SJSA1 (cell line): ENCODE results near the gene STON2. TPM values are rescaled to one million over a fixed set of nuclear protein-coding genes. Genes with fewer than 3 reads are reported as not detected.

ENCODE experiments used
- DNase-seq, 2 experiments: peaks; one replicate each; pipeline ENCODE4 v3.0.0-alpha.2; 2015 to 2020; ENCODE audit warnings: low spot score in 2 of 2, low read depth in 1 of 2
- H3K27ac ChIP-seq: fragments of 250-450 bp; sonication (Bioruptor Pico); 2 replicates; pipeline ENCODE4 v1.5.1; 2020; ENCODE audit warnings: mild to moderate bottlenecking, moderate library complexity
- H3K27me3 ChIP-seq: fragments of 250-450 bp; sonication (Bioruptor Pico); replicated peaks from 2 replicates; pipeline ENCODE4 v1.5.1; 2020; ENCODE audit warnings: mild to moderate bottlenecking, moderate library complexity
- H3K36me3 ChIP-seq: fragments of 250-450 bp; sonication (Bioruptor Pico); 2 replicates; pipeline ENCODE4 v1.5.1; 2020; ENCODE audit warnings: mild to moderate bottlenecking
- H3K4me1 ChIP-seq: fragments of 250-450 bp; sonication (Bioruptor Pico); replicated peaks from 2 replicates; pipeline ENCODE4 v1.6.1; 2021; ENCODE audit warnings: mild to moderate bottlenecking
- H3K4me3 ChIP-seq: fragments of 250-450 bp; sonication (Bioruptor Pico); 2 replicates; pipeline ENCODE4 v1.5.1; 2020; ENCODE audit warnings: mild to moderate bottlenecking
- H3K9me3 ChIP-seq: fragments of 250-450 bp; sonication (Bioruptor Pico); replicated peaks from 2 replicates; pipeline ENCODE4 v1.5.1; 2020; ENCODE audit warnings: mild to moderate bottlenecking
- total RNA-seq: library from RNA; depleted of rRNA; stranded (reverse); fragments of >200 nt; shearing (Covaris generic); gene quantifications from 2 replicates; pipeline ENCODE4 v1.2.3, GENCODE V29; 2014

Gene STON2
- total RNA-seq, 1 experiment from 2014 or later = 0.08 TPM

- Histone ChIP-seq H3K27ac (no peak overlapping the region), H3K4me1 (no peaks in the 10 kb centered on the region), H3K36me3 (no peaks in the 10 kb centered on the region), H3K9me3 (no peaks in the 10 kb centered on the region), H3K4me3 (no peak overlapping the region), H3K27me3 (no peaks in the 10 kb centered on the region)
- DNase-seq = no peak
Observed at GRCh38 chr14:81344481-81345160, 55.5 kb downstream of the STON2 start.

- Histone ChIP-seq H3K27me3 (no peaks in the 10 kb centered on the region), H3K36me3 (no peaks in the 10 kb centered on the region), H3K4me3 (no peak overlapping the region), H3K27ac (no peak overlapping the region), H3K9me3 (no peaks in the 10 kb centered on the region), H3K4me1 (no peaks in the 10 kb centered on the region)
- DNase-seq = no peak
Observed at GRCh38 chr14:81343701-81344100, 56.4 kb downstream of the STON2 start.

- DNase-seq = no peak
- H3K27me3 ChIP-seq = no peaks in the 10 kb centered on the region
- H3K9me3 ChIP-seq = no peaks in the 10 kb centered on the region
- no peaks in the 10 kb centered on the region for H3K36me3 ChIP-seq
- no peak overlapping the region for H3K4me3 ChIP-seq
- H3K27ac ChIP-seq = no peak overlapping the region
- no peaks in the 10 kb centered on the region for H3K4me1 ChIP-seq
Observed at GRCh38 chr14:81342850-81343580, 57.1 kb downstream of the STON2 start.

GRCh38 chr14:81341781-81342180 is 58.3 kb downstream of the STON2 start:
- no peaks in the 10 kb centered on the region for H3K36me3 ChIP-seq
- no peak for DNase-seq
- no peak overlapping the region for H3K27ac ChIP-seq
- no peak overlapping the region for H3K4me3 ChIP-seq
- H3K9me3 ChIP-seq = no peaks in the 10 kb centered on the region
- no peaks in the 10 kb centered on the region for H3K27me3 ChIP-seq
- no peaks in the 10 kb centered on the region for H3K4me1 ChIP-seq

GRCh38 chr14:81341370-81341769 is 58.8 kb downstream of the STON2 start:
- no peak overlapping the region for H3K4me3 ChIP-seq
- no peaks in the 10 kb centered on the region for H3K36me3 ChIP-seq
- H3K27ac ChIP-seq = no peak overlapping the region
- no peaks in the 10 kb centered on the region for H3K9me3 ChIP-seq
- no peaks in the 10 kb centered on the region for H3K27me3 ChIP-seq
- H3K4me1 ChIP-seq = no peaks in the 10 kb centered on the region
- no peak for DNase-seq

- DNase-seq = no peak
- Histone ChIP-seq H3K9me3 (no peaks in the 10 kb centered on the region), H3K4me3 (no peak overlapping the region), H3K27ac (no peak overlapping the region), H3K4me1 (no peaks in the 10 kb centered on the region), H3K36me3 (no peaks in the 10 kb centered on the region), H3K27me3 (no peaks in the 10 kb centered on the region)
Observed at GRCh38 chr14:81340201-81340600, 59.9 kb downstream of the STON2 start.

GRCh38 chr14:81337073-81337472 is 63.1 kb downstream of the STON2 start:
- DNase-seq = no peak
- no peak overlapping the region for H3K4me3 ChIP-seq
- no peaks in the 10 kb centered on the region for H3K27me3 ChIP-seq
- H3K36me3 ChIP-seq = no peaks in the 10 kb centered on the region
- H3K9me3 ChIP-seq = no peaks in the 10 kb centered on the region
- H3K27ac ChIP-seq = no peak overlapping the region
- H3K4me1 ChIP-seq = no peaks in the 10 kb centered on the region

- H3K36me3 ChIP-seq = no peaks in the 10 kb centered on the region
- no peaks in the 10 kb centered on the region for H3K27me3 ChIP-seq
- H3K9me3 ChIP-seq = no peaks in the 10 kb centered on the region
- H3K4me3 ChIP-seq = no peak overlapping the region
- DNase-seq = no peak
- no peak overlapping the region for H3K27ac ChIP-seq
- H3K4me1 ChIP-seq = no peaks in the 10 kb centered on the region
Observed at GRCh38 chr14:81336009-81336408, 64.1 kb downstream of the STON2 start.

GRCh38 chr14:81332725-81333124 is 67.4 kb downstream of the STON2 start:
- H3K27me3 ChIP-seq = no peaks in the 10 kb centered on the region
- no peaks in the 10 kb centered on the region for H3K36me3 ChIP-seq
- DNase-seq = no peak
- no peak overlapping the region for H3K4me3 ChIP-seq
- no peaks in the 10 kb centered on the region for H3K4me1 ChIP-seq
- no peaks in the 10 kb centered on the region for H3K9me3 ChIP-seq
- no peak overlapping the region for H3K27ac ChIP-seq

- Histone ChIP-seq H3K27ac (no peak overlapping the region), H3K4me1 (no peaks in the 10 kb centered on the region), H3K36me3 (no peaks in the 10 kb centered on the region), H3K4me3 (no peak overlapping the region), H3K27me3 (no peaks in the 10 kb centered on the region), H3K9me3 (no peaks in the 10 kb centered on the region)
- DNase-seq = no peak
Observed at GRCh38 chr14:81331229-81332021, 68.7 kb downstream of the STON2 start.

- Histone ChIP-seq H3K9me3 (no peaks in the 10 kb centered on the region), H3K4me1 (no peaks in the 10 kb centered on the region), H3K36me3 (no peaks in the 10 kb centered on the region), H3K27ac (no peak overlapping the region), H3K27me3 (no peaks in the 10 kb centered on the region), H3K4me3 (no peak overlapping the region)
- no peak for DNase-seq
Observed at GRCh38 chr14:81330619-81331122, 69.5 kb downstream of the STON2 start.

- H3K27me3 ChIP-seq = no peaks in the 10 kb centered on the region
- H3K9me3 ChIP-seq = no peaks in the 10 kb centered on the region
- H3K27ac ChIP-seq = no peak overlapping the region
- H3K4me1 ChIP-seq = no peaks in the 10 kb centered on the region
- H3K36me3 ChIP-seq = no peaks in the 10 kb centered on the region
- H3K4me3 ChIP-seq = no peak overlapping the region
- no peak for DNase-seq
Observed at GRCh38 chr14:81329640-81330381, 70.3 kb downstream of the STON2 start.

- Histone ChIP-seq H3K4me3 (no peak overlapping the region), H3K27me3 (no peaks in the 10 kb centered on the region), H3K27ac (no peak overlapping the region), H3K4me1 (no peaks in the 10 kb centered on the region), H3K36me3 (no peaks in the 10 kb centered on the region), H3K9me3 (no peaks in the 10 kb centered on the region)
- DNase-seq = no peak
Observed at GRCh38 chr14:81326451-81326850, 73.7 kb downstream of the STON2 start.
